Keratinocyte (primary cell): ENCODE data around the gene GPC5. TPM values are rescaled to one million over a fixed set of nuclear protein-coding genes. Genes with fewer than 3 reads are reported as not detected.

Experiments used
- DNase-seq: peaks from one replicate; pipeline ENCODE4 v3.0.0-alpha.2; 2011; ENCODE audit warnings: low read depth, missing footprints, low spot score
- FAIRE-seq: peaks from 2 replicates; lab custom pipeline; 2011; peaks lifted over from hg19 to GRCh38; lab: Jason Lieb, UNC
- H2AFZ ChIP-seq: 2 replicates; pipeline ENCODE4 v1.6.0; 2012; ENCODE audit warnings: low read length, control low read depth, inconsistent platforms; ENCODE audit not compliant: control insufficient read depth
- H3K27ac ChIP-seq: 2 replicates; pipeline ENCODE4 v1.5.1; 2011; ENCODE audit warnings: low read length; ENCODE audit not compliant: control insufficient read depth, insufficient read depth
- H3K27me3 ChIP-seq: 3 replicates; pipeline ENCODE4 v1.6.0; 2011; ENCODE audit warnings: low read length; ENCODE audit not compliant: control insufficient read depth, insufficient read depth; ENCODE audit errors: extremely low read depth
- H3K36me3 ChIP-seq, 2 experiments: 2 replicates in 1 of 2; 3 replicates in 1 of 2; pipeline ENCODE4 v1.5.1; 2011; ENCODE audit warnings: low read length in 2 of 2, mild to moderate bottlenecking in 1 of 2; ENCODE audit not compliant: control insufficient read depth in 2 of 2, insufficient read depth in 2 of 2; ENCODE audit errors: extremely low read depth in 1 of 2
- H3K4me1 ChIP-seq: 3 replicates; pipeline ENCODE4 v1.5.1; 2011; ENCODE audit warnings: low read length; ENCODE audit not compliant: control insufficient read depth, insufficient read depth; ENCODE audit errors: extremely low read depth
- H3K4me2 ChIP-seq: 3 replicates; pipeline ENCODE4 v1.6.0; 2011; ENCODE audit warnings: low read depth, low read length; ENCODE audit not compliant: control insufficient read depth, insufficient read depth; ENCODE audit errors: extremely low read depth
- H3K4me3 ChIP-seq, 3 experiments: fragments of 200-600 bp in 1 of 3; sonication (generic) in 1 of 3; 2 replicates in 2 of 3; 3 replicates in 1 of 3; pipeline ENCODE4 v1.5.1; 2011 to 2016; ENCODE audit warnings: low read length in 3 of 3, mild to moderate bottlenecking in 3 of 3, control low read depth in 2 of 3, inconsistent platforms in 1 of 3, low read depth in 1 of 3, mixed read lengths in 1 of 3, mixed run types in 1 of 3, moderate library complexity in 1 of 3; ENCODE audit not compliant: control insufficient read depth in 2 of 3, insufficient read depth in 2 of 3; ENCODE audit errors: extremely low read depth in 1 of 3
- H3K79me2 ChIP-seq: 2 replicates; pipeline ENCODE4 v1.6.0; 2012; ENCODE audit warnings: low read length; ENCODE audit not compliant: control insufficient read depth, insufficient read depth
- H3K9ac ChIP-seq: 3 replicates; pipeline ENCODE4 v1.6.0; 2011; ENCODE audit warnings: low read length; ENCODE audit not compliant: control insufficient read depth, insufficient read depth; ENCODE audit errors: extremely low read depth
- H3K9me1 ChIP-seq: 3 replicates; pipeline ENCODE4 v1.6.0; 2011; ENCODE audit warnings: low read length; ENCODE audit not compliant: control insufficient read depth, insufficient read depth; ENCODE audit errors: extremely low read depth
- H3K9me3 ChIP-seq: 2 replicates; pipeline ENCODE4 v1.5.1; 2012; ENCODE audit warnings: low read depth, low read length; ENCODE audit not compliant: control insufficient read depth
- H4K20me1 ChIP-seq: 3 replicates; pipeline ENCODE4 v1.6.0; 2011; ENCODE audit warnings: low read length; ENCODE audit not compliant: control insufficient read depth, insufficient read depth; ENCODE audit errors: extremely low read depth
- CTCF ChIP-seq, 3 experiments: IDR thresholded peaks in 1 of 3; conservative IDR thresholded peaks in 1 of 3; optimal IDR thresholded peaks in 1 of 3; 2 replicates in 2 of 3; 3 replicates in 1 of 3; pipeline versions ENCODE3 to v1.5.1; 2011; ENCODE audit warnings: low read length in 3 of 3, mild to moderate bottlenecking in 3 of 3, moderate library complexity in 2 of 3, control low read depth in 1 of 3, inconsistent platforms in 1 of 3; ENCODE audit not compliant: insufficient read depth in 2 of 3; ENCODE audit errors: extremely low read depth in 1 of 3
- EZH2 ChIP-seq: IDR thresholded peaks from one replicate; pipeline ENCODE4 v1.6.1; 2012; ENCODE audit warnings: inconsistent platforms, mild to moderate bottlenecking, low read length, moderate library complexity
- dilution Hi-C: fragments of 300-500 bp; cut with MboI; formaldehyde crosslinking; loops from one replicate; pipeline ENCODE4 v1.7.0; 2020; ENCODE audit warnings: low sequenced_read_pairs; ENCODE audit not compliant: extremely low pct_ligation_motif_present
- polyA plus RNA-seq, 5 experiments: library from polyadenylated mRNA; depleted of rRNA in 3 of 5; stranded (reverse) in 3 of 5; stranded (forward) in 1 of 5; unstranded in 1 of 5; fragments of >200 nt; gene quantifications; 1 replicate in 1 of 5; 2 replicates in 3 of 5; 3 replicates in 1 of 5; pipeline versions ENCODE4 v1.2.1 to v1.2.3, GENCODE V29; 2011 to 2012; ENCODE audit warnings: missing spikeins in 2 of 5, low read depth in 1 of 5, low replicate concordance in 1 of 5

GPC5 gene
- polyA plus RNA-seq, 1 donor (not counting 4 experiments of a cell fraction or from before 2014, with no cell fraction given): 0.10 TPM

- Histone ChIP-seq H3K27me3 (no peaks in the 10 kb centered on the region), H2AFZ (no peak overlapping the region), H3K9ac (no peak overlapping the region), H3K27ac (no peak overlapping the region), H3K4me3 (no peak overlapping the region), H3K4me1 (no peaks in the 10 kb centered on the region), H3K36me3 (no peaks in the 10 kb centered on the region), H3K9me3 (no peaks in the 10 kb centered on the region), H4K20me1 (no peaks in the 10 kb centered on the region), H3K4me2 (no peak overlapping the region), H3K79me2 (no peaks in the 10 kb centered on the region), H3K9me1 (no peaks in the 10 kb centered on the region)
- FAIRE-seq: no peak
- DNase-seq: no peak
- no peak for TF ChIP-seq EZH2
- TF ChIP-seq CTCF (optimal IDR thresholded peaks at IDR 0.05 in 1 of 3, IDR thresholded peaks at IDR 0.05 in 1 of 3, conservative IDR thresholded peaks at IDR 0.05 in 1 of 3; ENCODE audit: extremely low read depth in 1 of 3, insufficient read depth in 2 of 3, low read length in 3 of 3): no peak
- dilution Hi-C loops: no loop called here
Measured at GRCh38 chr13:91863699-91864098, 465.3 kb downstream of the GPC5 start.

- Histone ChIP-seq H3K9me3 (no peaks in the 10 kb centered on the region), H3K9ac (no peak overlapping the region), H3K4me2 (no peak overlapping the region), H3K36me3 (no peaks in the 10 kb centered on the region), H3K9me1 (no peaks in the 10 kb centered on the region), H3K27ac (no peak overlapping the region), H2AFZ (no peak overlapping the region), H4K20me1 (no peaks in the 10 kb centered on the region), H3K27me3 (no peaks in the 10 kb centered on the region), H3K4me3 (no peak overlapping the region), H3K4me1 (no peaks in the 10 kb centered on the region), H3K79me2 (no peaks in the 10 kb centered on the region)
- FAIRE-seq: no peak
- dilution Hi-C loops: no loop called here
- no peak for DNase-seq
- no peak for TF ChIP-seq EZH2
- TF ChIP-seq CTCF (optimal IDR thresholded peaks at IDR 0.05 in 1 of 3, IDR thresholded peaks at IDR 0.05 in 1 of 3, conservative IDR thresholded peaks at IDR 0.05 in 1 of 3; ENCODE audit: extremely low read depth in 1 of 3, insufficient read depth in 2 of 3, low read length in 3 of 3): no peak
Measured at GRCh38 chr13:91868351-91868750, 469.9 kb downstream of the GPC5 start.
